Liver (tissue), 3 donors: ENCODE data around the gene NAA38.

ENCODE experiments used
- CTCF ChIP-seq: fragments of 150-350 bp; IDR thresholded peaks from 2 replicates; pipeline ENCODE4 v1.5.1; 2017; ENCODE audit warnings: improper control_type of control experiment, low read depth, low read length; ENCODE audit not compliant: missing input control
- EGR1 ChIP-seq, 2 donors: IDR thresholded peaks; 2 replicates each; pipeline ENCODE4 v1.6.1; 2016 to 2018; ENCODE audit warnings: antibody characterized with exemption in 2 of 2, low read depth in 2 of 2
- GABPA ChIP-seq, 2 donors: IDR thresholded peaks in 1 of 2; conservative IDR thresholded peaks in 1 of 2; 2 replicates each; pipeline ENCODE4 v1.6.1; 2016; ENCODE audit warnings: antibody characterized with exemption in 2 of 2, mild to moderate bottlenecking in 1 of 2, moderate library complexity in 1 of 2
- HNF4A ChIP-seq, 2 donors: conservative IDR thresholded peaks; 2 replicates each; pipeline ENCODE4 v1.6.1; 2016; ENCODE audit warnings: antibody characterized with exemption in 2 of 2, mild to moderate bottlenecking in 2 of 2
- JUND ChIP-seq, 2 donors: IDR thresholded peaks; 2 replicates each; pipeline ENCODE4 v1.6.1; 2016; ENCODE audit warnings: antibody characterized with exemption in 2 of 2
- MAX ChIP-seq: IDR thresholded peaks from 2 replicates; pipeline ENCODE4 v1.6.1; 2016; ENCODE audit warnings: antibody characterized with exemption
- RAD21 ChIP-seq, 2 donors: IDR thresholded peaks; 2 replicates each; pipeline ENCODE4 v1.6.1; 2016; ENCODE audit warnings: antibody characterized with exemption in 2 of 2, mild to moderate bottlenecking in 2 of 2
- REST ChIP-seq: IDR thresholded peaks from 2 replicates; pipeline ENCODE4 v1.6.1; 2016; ENCODE audit warnings: antibody characterized with exemption, mild to moderate bottlenecking
- RXRA ChIP-seq, 2 donors: IDR thresholded peaks; 2 replicates each; pipeline ENCODE4 v1.6.1; 2017 to 2018; ENCODE audit warnings: antibody characterized with exemption in 2 of 2, mild to moderate bottlenecking in 1 of 2
- SP1 ChIP-seq: IDR thresholded peaks from 2 replicates; pipeline ENCODE4 v1.6.1; 2018; ENCODE audit warnings: antibody characterized with exemption, mild to moderate bottlenecking
- TAF1 ChIP-seq: conservative IDR thresholded peaks from 2 replicates; pipeline ENCODE4 v1.6.1; 2016; ENCODE audit warnings: antibody characterized with exemption, mild to moderate bottlenecking
- YY1 ChIP-seq: IDR thresholded peaks from 2 replicates; pipeline ENCODE4 v1.6.1; 2016; ENCODE audit warnings: antibody characterized with exemption, mild to moderate bottlenecking
- donor health status: healthy.
- donor health status: healthy.

GRCh38 chr17:7867881-7868329 lies 10.5 kb upstream of the NAA38 start:
- TF ChIP-seq CTCF (no peak), RXRA (IDR thresholded peaks at IDR 0.05) (no peak), EGR1 (IDR thresholded peaks at IDR 0.05; ENCODE audit: low read depth in 2 of 2) (no peak), RAD21 (IDR thresholded peaks at IDR 0.05) (no peak), REST (no peak), SP1 (no peak), JUND (IDR thresholded peaks at IDR 0.05) (no peak), GABPA (IDR thresholded peaks at IDR 0.05 in 1 of 2, conservative IDR thresholded peaks at IDR 0.05 in 1 of 2) (no peak), YY1 (no peak), TAF1 (no peak), MAX (no peak), HNF4A (conservative IDR thresholded peaks at IDR 0.05) (no peak)
